Hepatocyte (in vitro differentiated cells): ENCODE data around the gene RNF166.

Experiments used
- CTCF ChIP-seq: fragments of 200-600 bp; sonication (generic); IDR thresholded peaks from 2 replicates; pipeline ENCODE4 v1.5.1; 2016; ENCODE audit warnings: antibody characterized with exemption, mild to moderate bottlenecking; ENCODE audit not compliant: poor library complexity
- EZH2 ChIP-seq: fragments of 200-600 bp; sonication (generic); IDR thresholded peaks from 2 replicates; pipeline ENCODE4 v1.6.1; 2016; ENCODE audit warnings: antibody characterized with exemption, mild to moderate bottlenecking, borderline replicate concordance
- EZH2phosphoT487 ChIP-seq: fragments of 200-600 bp; sonication (generic); IDR thresholded peaks from one replicate; pipeline ENCODE4 v1.6.1; 2018; ENCODE audit warnings: antibody characterized with exemption, mild to moderate bottlenecking, low read depth, moderate library complexity; ENCODE audit not compliant: unreplicated experiment, severe bottlenecking

DNA sequence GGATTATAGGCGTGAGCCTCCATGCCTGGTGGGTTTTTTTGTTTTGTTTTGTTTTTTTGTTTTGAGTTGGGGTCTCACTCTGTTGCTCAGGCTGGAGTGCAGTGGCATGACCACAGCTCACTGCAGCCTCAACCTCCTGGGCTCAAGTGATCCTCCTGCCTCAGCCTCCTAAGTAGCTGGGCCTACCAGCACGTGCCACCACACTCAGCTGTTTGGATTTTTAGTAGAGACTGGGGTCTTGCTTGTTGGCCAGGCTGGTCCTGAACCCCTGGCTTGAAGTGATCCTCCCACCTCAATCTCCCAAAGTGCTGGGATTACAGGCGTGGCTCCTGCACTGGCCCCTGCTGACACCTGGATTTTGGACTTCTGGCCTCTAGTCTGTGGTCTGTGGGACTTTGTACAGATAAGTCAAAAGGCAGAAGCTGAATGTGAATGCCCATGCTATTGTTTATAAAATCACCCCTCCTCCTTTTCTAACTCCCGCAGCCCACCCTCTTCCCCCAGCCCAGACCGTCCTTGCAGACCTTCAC is 25.6 kb downstream of the RNF166 start:
- TF ChIP-seq CTCF (no peak), EZH2 (no peak), EZH2phosphoT487 (no peak)
